ENCODE data around the gene ST6GALNAC2. TPM values are rescaled to one million over a fixed set of nuclear protein-coding genes. Genes with fewer than 3 reads are reported as not detected.
"Not testable (repeated sequence)": the region's sequence is repeated elsewhere in the genome, so short reads cannot be mapped to it uniquely, and the experiment has no call there.

The ST6GALNAC2 gene
- total RNA-seq, 2 experiments from 2014 or later: 0.19 to 0.51 TPM

GRCh38 chr17:76614912-76615617, 29.4 kb upstream of the ST6GALNAC2 start:
- H3K4me3 Mint-ChIP-seq: no peak overlapping the region
- DNase-seq: no peak
- H3K4me1 Mint-ChIP-seq (ENCODE audit: low read depth): no peaks in the 10 kb centered on the region
- peaks cover 4% of the 10 kb centered on the region for H3K9me3 Mint-ChIP-seq
- ChIA-PET CTCF (interaction anchor here (1.4 kb wide), 1 partner anchor 9 kb away, joined by 7 read pairs; no protein-coding TSS in a partner anchor), POLR2A (no interaction called here)
- H3K27ac Mint-ChIP-seq: no peak overlapping the region
- intact Hi-C loops (cut with micrococcal nuclease): no loop called here
- H3K36me3 Mint-ChIP-seq: no peaks in the 10 kb centered on the region
- no peaks in the 10 kb centered on the region for H3K27me3 Mint-ChIP-seq

DNA sequence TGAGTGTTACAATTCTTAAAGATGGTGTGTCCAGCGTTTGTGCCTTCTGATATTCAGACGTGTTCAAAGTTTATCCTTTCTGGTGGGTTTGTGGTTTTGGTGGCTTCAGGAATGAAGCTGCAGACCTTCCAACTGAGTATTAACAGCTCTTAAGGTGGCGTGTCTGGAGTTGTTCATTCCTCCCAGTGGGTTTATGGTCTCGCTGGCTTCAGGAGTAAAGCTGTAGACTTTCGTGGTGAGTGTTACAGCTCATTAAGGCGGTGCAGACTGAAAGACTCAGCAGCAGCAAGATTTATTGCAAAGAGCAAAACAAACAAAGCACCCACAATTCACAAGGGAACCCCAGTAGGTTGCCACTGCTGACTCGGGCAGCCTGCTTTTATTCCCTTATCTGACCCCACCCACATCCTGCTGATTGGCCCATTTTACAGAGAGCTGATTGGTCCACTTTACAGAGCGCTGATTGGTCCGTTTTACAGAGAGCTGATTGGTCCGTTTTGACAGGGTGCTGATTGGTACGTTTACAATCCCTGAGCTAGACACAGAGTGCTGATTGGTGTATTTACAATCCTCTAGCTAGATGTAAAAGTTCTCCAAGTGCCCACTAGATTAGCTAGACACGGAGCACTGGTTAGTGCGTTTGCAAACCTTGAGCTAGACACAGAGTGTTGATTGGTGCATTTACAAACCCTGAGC, 28.6 kb upstream of the ST6GALNAC2 start:
- H3K27me3 Mint-ChIP-seq; H3K27ac Mint-ChIP-seq; H3K4me3 Mint-ChIP-seq; H3K4me1 Mint-ChIP-seq (ENCODE audit: low read depth); H3K36me3 Mint-ChIP-seq; H3K9me3 Mint-ChIP-seq; intact Hi-C loops (cut with micrococcal nuclease); POLR2A ChIA-PET: not testable (repeated sequence)
- CTCF ChIA-PET: interaction anchor here (0.6 to 2.6 kb wide), 2 partner anchors 29 to 91 kb away, joined by 3 to 10 read pairs; no protein-coding TSS in a partner anchor
- DNase-seq: peak; percentile 13

DNA sequence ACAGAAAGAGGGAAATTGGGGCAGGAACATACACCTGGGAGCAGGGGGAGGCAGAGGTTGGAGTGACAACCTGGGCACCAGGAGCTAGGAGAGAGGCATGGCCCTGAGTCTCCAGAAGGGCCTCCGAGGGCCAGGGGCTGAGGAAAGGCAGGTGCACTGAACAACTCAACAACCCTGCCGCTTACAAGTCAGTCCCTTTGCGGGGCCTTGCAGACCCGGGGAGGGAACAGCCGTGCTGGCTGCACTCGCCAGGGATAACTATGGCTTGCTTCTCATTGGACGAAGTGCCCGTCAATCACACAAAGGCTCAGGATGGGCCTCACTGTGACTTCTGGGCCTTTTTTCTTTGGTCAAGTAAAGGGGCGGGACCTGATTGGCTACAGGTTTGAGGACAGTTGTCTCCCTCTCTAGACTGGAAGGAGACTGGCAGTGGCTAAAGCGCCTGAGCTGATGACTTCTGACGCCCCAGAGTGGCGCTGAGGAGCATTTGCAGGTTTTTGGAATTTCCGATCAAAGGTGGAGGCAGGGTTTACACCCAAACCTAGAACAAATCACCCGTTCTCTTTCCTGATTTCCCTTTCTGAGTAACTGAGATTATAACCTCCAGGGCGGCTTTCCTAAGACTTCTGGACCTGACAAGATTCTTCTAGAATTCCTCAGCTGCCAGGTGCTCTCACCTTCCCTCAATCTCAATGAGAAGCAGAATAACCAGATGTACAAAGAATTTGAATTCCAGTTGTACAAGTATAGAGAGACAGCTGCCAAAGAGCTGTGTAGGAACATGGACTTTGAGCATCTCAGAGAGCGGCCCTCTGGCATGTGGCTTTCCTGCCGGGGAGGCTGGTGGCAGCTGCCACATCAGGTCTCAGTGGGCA, 27.6 kb upstream of the ST6GALNAC2 start:
- Mint-ChIP-seq H3K4me1 (ENCODE audit: low read depth) (no peaks in the 10 kb centered on the region), H3K36me3 (no peaks in the 10 kb centered on the region), H3K27ac (no peak overlapping the region), H3K9me3 (peaks cover 4% of the 10 kb centered on the region), H3K4me3 (no peak overlapping the region), H3K27me3 (peaks cover 2% of the 10 kb centered on the region)
- ChIA-PET POLR2A (interaction anchor here (0.5 kb wide), 1 partner anchor 9 kb away, joined by 4 read pairs; no protein-coding TSS in a partner anchor), CTCF (interaction anchor here (1.1 to 2.6 kb wide), 3 partner anchors 10 to 90 kb away, joined by 4 to 13 read pairs (median 10); no protein-coding TSS in a partner anchor)
- intact Hi-C loops (cut with micrococcal nuclease): no loop called here
- DNase-seq: no peak

DNA sequence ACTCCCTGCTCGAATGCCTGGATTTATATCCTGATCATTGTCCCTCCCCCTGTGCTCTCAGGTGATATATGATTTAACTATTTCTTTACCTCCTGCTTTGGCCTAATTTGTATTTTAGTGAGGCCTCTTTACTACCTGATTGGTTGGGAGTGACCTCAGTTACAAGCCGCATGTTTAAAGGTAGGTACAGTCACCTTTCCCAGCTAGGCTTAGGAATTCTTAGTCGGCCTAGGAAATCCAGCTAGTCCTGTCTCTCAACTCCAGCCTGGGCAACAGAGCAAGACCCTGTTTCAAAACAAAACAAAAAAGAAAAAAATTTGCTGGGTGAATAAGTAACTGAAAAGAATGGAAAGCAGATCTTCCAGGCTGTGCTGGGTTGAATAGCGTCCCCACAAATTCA, 26.8 kb upstream of the ST6GALNAC2 start:
- no peaks in the 10 kb centered on the region for H3K36me3 Mint-ChIP-seq
- intact Hi-C loops (cut with micrococcal nuclease): no loop called here
- ChIA-PET CTCF (interaction anchor here (1.1 to 2.6 kb wide), 3 partner anchors 11 to 89 kb away, joined by 4 to 13 read pairs (median 10); no protein-coding TSS in a partner anchor), POLR2A (interaction anchor here (0.5 kb wide), 1 partner anchor 10 kb away, joined by 4 read pairs; no protein-coding TSS in a partner anchor)
- no peak for DNase-seq
- H3K27ac Mint-ChIP-seq: no peak overlapping the region
- no peaks in the 10 kb centered on the region for H3K4me1 Mint-ChIP-seq (ENCODE audit: low read depth)
- no peak overlapping the region for H3K4me3 Mint-ChIP-seq
- H3K9me3 Mint-ChIP-seq: peaks cover 4% of the 10 kb centered on the region
- H3K27me3 Mint-ChIP-seq: peaks cover 2% of the 10 kb centered on the region

- Mint-ChIP-seq H3K27ac (no peak overlapping the region), H3K4me3 (no peak overlapping the region), H3K27me3 (peaks cover 2% of the 10 kb centered on the region), H3K36me3 (no peaks in the 10 kb centered on the region), H3K9me3 (peaks cover 4% of the 10 kb centered on the region), H3K4me1 (ENCODE audit: low read depth) (no peaks in the 10 kb centered on the region)
- ChIA-PET CTCF (interaction anchor here (1.0 to 2.6 kb wide), 3 partner anchors 12 to 214 kb away, joined by 3 to 10 read pairs (median 3); no protein-coding TSS in a partner anchor), POLR2A (no interaction called here)
- DNase-seq: no peak
- intact Hi-C loops (cut with micrococcal nuclease): no loop called here
These were observed 26.1 kb upstream of the ST6GALNAC2 start for GRCh38 chr17:76611758-76612157.

DNA sequence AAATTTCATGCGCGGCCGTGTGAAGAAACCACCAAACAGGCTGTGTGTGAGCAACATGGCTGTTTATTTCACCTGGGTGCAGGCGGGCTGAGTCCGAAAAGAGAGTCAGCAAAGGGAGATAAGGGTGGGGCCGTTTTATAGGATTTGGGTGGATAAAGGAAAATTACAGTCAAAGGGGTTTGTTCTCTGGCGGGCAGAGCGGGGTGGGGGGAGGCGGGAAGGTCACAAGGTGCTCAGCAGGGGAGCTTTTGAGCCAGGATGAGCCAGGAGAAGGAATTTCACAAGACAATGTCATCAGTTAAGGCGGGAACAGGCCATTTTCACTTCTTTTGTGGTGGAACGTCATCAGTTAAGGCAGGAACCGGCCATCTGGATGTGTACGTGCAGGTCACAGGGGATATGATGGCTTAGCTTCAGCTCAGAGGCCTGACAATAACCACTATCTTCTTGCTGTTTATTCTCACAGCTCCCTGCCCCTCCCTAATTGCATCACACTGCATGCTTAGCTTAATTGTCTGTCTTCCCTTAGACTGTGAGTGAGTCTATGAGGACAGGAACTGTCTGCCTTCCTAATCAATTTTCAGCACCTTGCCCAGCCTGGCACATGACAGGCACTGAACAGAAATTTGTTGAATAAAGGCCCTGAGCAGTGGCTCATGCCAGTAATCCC, 25.6 kb upstream of the ST6GALNAC2 start:
- POLR2A ChIA-PET; H3K4me3 Mint-ChIP-seq; DNase-seq; H3K27me3 Mint-ChIP-seq; H3K4me1 Mint-ChIP-seq (ENCODE audit: low read depth); intact Hi-C loops (cut with micrococcal nuclease); H3K9me3 Mint-ChIP-seq; H3K27ac Mint-ChIP-seq; H3K36me3 Mint-ChIP-seq: not testable (repeated sequence)
- CTCF ChIA-PET: interaction anchor here (1.0 to 1.1 kb wide), 2 partner anchors 13 to 213 kb away, joined by 3 read pairs; no protein-coding TSS in a partner anchor

DNA sequence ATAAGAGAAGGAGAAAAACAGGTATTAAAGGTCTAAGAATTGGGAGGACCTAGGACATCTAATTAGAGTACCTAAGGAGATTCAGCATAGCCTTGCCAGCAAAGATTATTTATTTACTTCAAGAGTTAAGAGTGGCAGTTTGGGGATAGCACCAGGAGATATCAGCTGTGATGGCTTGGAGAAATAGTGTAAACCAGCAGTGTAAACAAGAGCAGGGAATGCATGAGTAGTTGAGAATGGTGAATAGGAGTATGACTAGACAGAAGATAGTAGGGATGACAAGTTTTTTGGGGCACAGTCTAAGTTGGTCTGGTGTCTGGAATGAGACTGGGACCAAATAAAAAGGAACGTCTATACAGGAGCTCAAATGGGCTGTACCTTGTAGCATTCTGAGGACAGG, 21.0 kb upstream of the ST6GALNAC2 start:
- H3K9me3 Mint-ChIP-seq; H3K4me3 Mint-ChIP-seq; H3K27me3 Mint-ChIP-seq; H3K4me1 Mint-ChIP-seq (ENCODE audit: low read depth); POLR2A ChIA-PET; intact Hi-C loops (cut with micrococcal nuclease); H3K36me3 Mint-ChIP-seq; H3K27ac Mint-ChIP-seq; DNase-seq; CTCF ChIA-PET: not testable (repeated sequence)

DNA sequence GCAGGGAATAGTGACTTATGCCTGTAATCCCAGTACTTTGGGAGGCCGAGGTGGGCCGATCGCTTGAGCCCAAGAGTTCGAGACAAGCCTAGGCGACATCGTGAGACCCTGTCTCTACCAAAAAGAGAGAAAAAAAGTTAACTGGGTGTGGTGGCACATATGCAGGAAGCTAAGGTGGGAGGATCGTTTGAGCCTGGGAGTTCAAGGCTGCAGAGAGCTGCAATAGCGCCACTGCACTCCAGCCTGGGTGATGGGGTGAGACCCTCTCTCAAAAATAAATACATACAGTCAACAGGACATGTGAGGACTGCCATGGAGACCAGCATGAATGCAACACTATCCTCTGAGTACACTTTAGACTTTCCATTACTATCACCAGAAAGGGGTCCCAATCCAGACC, 15.4 kb upstream of the ST6GALNAC2 start:
- Mint-ChIP-seq H3K27me3 (no peaks in the 10 kb centered on the region), H3K4me3 (no peak overlapping the region), H3K4me1 (ENCODE audit: low read depth) (peaks cover 15% of the 10 kb centered on the region), H3K27ac (no peak overlapping the region), H3K9me3 (no peaks in the 10 kb centered on the region), H3K36me3 (no peaks in the 10 kb centered on the region)
- ChIA-PET CTCF (interaction anchor here (0.9 to 3.7 kb wide), 4 partner anchors 23 to 81 kb away, joined by 3 to 23 read pairs (median 10); no protein-coding TSS in a partner anchor), POLR2A (interaction anchor here (0.7 kb wide), 1 partner anchor 125 kb away, joined by 3 read pairs; the partner anchor contains the start of genes JMJD6 and METTL23)
- DNase-seq: no peak
- intact Hi-C loops (cut with micrococcal nuclease): no loop called here

DNA sequence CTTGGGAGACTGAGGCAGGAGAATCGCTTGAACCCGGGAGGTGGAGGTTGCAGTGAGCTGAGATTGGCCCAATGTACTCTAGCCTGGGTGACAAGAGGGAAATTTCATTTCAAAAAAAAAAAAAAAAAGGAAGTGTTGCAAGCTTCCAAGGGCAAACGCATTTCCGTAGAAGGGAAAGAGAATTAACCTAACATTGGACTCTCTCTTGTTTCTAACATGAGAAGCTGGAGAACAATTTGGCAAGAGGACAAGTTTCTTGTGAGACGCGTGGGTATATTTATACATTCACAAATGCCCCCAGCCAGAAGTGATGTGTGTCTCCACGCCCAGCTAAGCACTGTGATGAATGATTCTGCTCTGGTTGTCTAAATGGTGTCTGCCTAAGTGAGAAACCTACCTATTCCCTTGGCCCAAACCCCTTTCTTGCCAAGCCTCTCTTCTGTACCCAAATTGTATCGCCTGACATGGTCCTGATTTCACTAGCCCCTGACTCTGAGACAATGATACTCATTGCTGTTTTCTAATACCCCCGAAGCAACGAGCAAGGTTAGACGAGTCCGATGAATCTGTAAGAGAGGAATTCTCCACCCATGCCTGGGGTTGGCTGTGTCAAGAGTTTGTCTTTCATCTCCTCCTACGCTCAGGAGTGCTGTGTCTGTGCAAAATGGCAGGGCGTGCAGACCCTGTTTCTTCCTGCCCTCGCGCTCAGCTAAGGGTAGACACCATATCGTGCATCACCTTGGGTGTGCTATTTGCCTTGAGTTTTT, 14.2 kb upstream of the ST6GALNAC2 start:
- H3K36me3 Mint-ChIP-seq: no peaks in the 10 kb centered on the region
- H3K27ac Mint-ChIP-seq: no peak overlapping the region
- H3K27me3 Mint-ChIP-seq: no peaks in the 10 kb centered on the region
- H3K9me3 Mint-ChIP-seq: no peaks in the 10 kb centered on the region
- H3K4me1 Mint-ChIP-seq (ENCODE audit: low read depth): peaks cover 15% of the 10 kb centered on the region
- POLR2A ChIA-PET: no interaction called here
- intact Hi-C loops (cut with micrococcal nuclease): no loop called here
- CTCF ChIA-PET: interaction anchor here (1.1 to 3.7 kb wide), 4 partner anchors 24 to 77 kb away, joined by 3 to 23 read pairs (median 8); no protein-coding TSS in a partner anchor
- H3K4me3 Mint-ChIP-seq: no peak overlapping the region
- no peak for DNase-seq

GRCh38 chr17:76598004-76598439, 12.4 kb upstream of the ST6GALNAC2 start:
- intact Hi-C loops (cut with micrococcal nuclease): no loop called here
- Mint-ChIP-seq H3K4me1 (ENCODE audit: low read depth) (peaks cover 15% of the 10 kb centered on the region), H3K9me3 (no peaks in the 10 kb centered on the region), H3K36me3 (no peaks in the 10 kb centered on the region), H3K27me3 (peaks cover 6% of the 10 kb centered on the region), H3K27ac (no peak overlapping the region), H3K4me3 (no peak overlapping the region)
- ChIA-PET POLR2A (no interaction called here), CTCF (interaction anchor here (0.7 to 3.7 kb wide), 4 partner anchors 26 to 83 kb away, joined by 3 to 23 read pairs (median 8); no protein-coding TSS in a partner anchor)
- no peak for DNase-seq
